ENCODE measurements around the gene LUC7L. TPM values are rescaled to one million over a fixed set of nuclear protein-coding genes. Genes with fewer than 3 reads are reported as not detected.

The LUC7L gene
- total and polyA plus RNA-seq, 10 of the 15 experiments (the other 5 are each of a cell fraction or from before 2014, with no cell fraction given): 2.3 to 59.6 (median 44.1) TPM

- TF ChIP-seq CUX1 (IDR thresholded peaks at IDR 0.05; ENCODE audit: insufficient replicate concordance, low read depth, low read length) (no peak), NR2F1 (conservative IDR thresholded peaks at IDR 0.05) (peak; percentile 52; the same call in 1 of the 2 replicates), TARDBP (IDR thresholded peaks at IDR 0.05; ENCODE audit: borderline replicate concordance) (peak; percentile 96), SIN3A (IDR thresholded peaks at IDR 0.05; ENCODE audit: low read depth, low read length) (peak; percentile 63; the same call in 1 of the 2 replicates), LARP7 (IDR thresholded peaks at IDR 0.05) (peak; percentile 95), BCLAF1 (IDR thresholded peaks at IDR 0.05) (no peak), TCF7 (IDR thresholded peaks at IDR 0.05; ENCODE audit: borderline replicate concordance) (no peak), ZBTB33 (IDR thresholded peaks at IDR 0.05) (no peak), BHLHE40 (IDR thresholded peaks at IDR 0.05; ENCODE audit: borderline replicate concordance in 1 of 2, low read depth in 2 of 2, low read length in 1 of 2) (peak in 1 of 2 experiments; percentile 64; a peak in 2 of 4 replicates), TCF12 (IDR thresholded peaks at IDR 0.05; ENCODE audit: low read depth, low read length) (peak; percentile 68; the same call in 1 of the 2 replicates), SKIL (IDR thresholded peaks at IDR 0.05; ENCODE audit: low read depth, poor library complexity, severe bottlenecking) (no peak), E4F1 (IDR thresholded peaks at IDR 0.05; ENCODE audit: borderline replicate concordance, partially characterized antibody) (peak; percentile 18)
These were observed at the start of gene LUC7L (continued) for GRCh38 chr16:228852-229730.
